Mucosa of descending colon (tissue), 3 donors: ENCODE results near the gene ERBB2. TPM values are rescaled to one million over a fixed set of nuclear protein-coding genes. Genes with fewer than 3 reads are reported as not detected.

Experiments
- ATAC-seq: fragments of 200-7000 bp; cut with Tn5 transposase; one replicate; pipeline ENCODE4 v1.9.1; 2020; ENCODE audit warnings: mild to moderate bottlenecking, moderate library complexity
- DNase-seq, 3 donors: peaks; one replicate each; pipeline ENCODE4 v3.0.0-alpha.2; 2020
- H3K36me3 ChIP-seq: fragments of 200-600 bp; one replicate; pipeline ENCODE4 v1.8.0; 2021; ENCODE audit warnings: low read depth, mild to moderate bottlenecking
- H3K4me1 ChIP-seq: fragments of 200-600 bp; one replicate; pipeline ENCODE4 v1.8.0; 2021; ENCODE audit warnings: low read depth, mild to moderate bottlenecking
- H3K4me3 ChIP-seq: fragments of 200-600 bp; one replicate; pipeline ENCODE4 v1.8.0; 2021; ENCODE audit warnings: mild to moderate bottlenecking
- H3K9me3 ChIP-seq: fragments of 200-600 bp; one replicate; pipeline ENCODE4 v1.8.0; 2021; ENCODE audit warnings: mild to moderate bottlenecking
- intact Hi-C, 2 donors: fragments of 100-400 bp; cut with DNase I in 1 of 2; cut with micrococcal nuclease in 1 of 2; formaldehyde crosslinking; loops; one replicate each; pipeline versions ENCODE4 v1.11.0 to v1.11.1; 2022; cut with DNase I, micrococcal nuclease
- total RNA-seq, 3 donors: library from RNA; stranded (reverse); fragmentation: NEBNext Ultra II Directional in 2 of 3; extraction: Animal tissue kit (Norgen Biotek cat#: 25700) in 2 of 3; gene quantifications; one replicate each; pipeline versions ENCODE4 v1.2.1 to v1.2.4, GENCODE V29; 2021 to 2023
- TF ChIP-seq, protein P1 (sequence below): fragments of 200-600 bp; IDR thresholded peaks from one replicate; pipeline ENCODE4 v1.8.0; 2022; ENCODE audit warnings: antibody characterized with exemption, mild to moderate bottlenecking
- donor health status: DM: no; HTN: no; CAD: no; lungs with moderate emphysema.
- donor health status: DM: no; HTN: no; CAD: no.
- donor health status: DM: no; HTN: yes; CAD: no.

The ERBB2 gene
- total RNA-seq, 3 donors from 2014 or later, result 104 to 284 (median 161) TPM

DNA sequence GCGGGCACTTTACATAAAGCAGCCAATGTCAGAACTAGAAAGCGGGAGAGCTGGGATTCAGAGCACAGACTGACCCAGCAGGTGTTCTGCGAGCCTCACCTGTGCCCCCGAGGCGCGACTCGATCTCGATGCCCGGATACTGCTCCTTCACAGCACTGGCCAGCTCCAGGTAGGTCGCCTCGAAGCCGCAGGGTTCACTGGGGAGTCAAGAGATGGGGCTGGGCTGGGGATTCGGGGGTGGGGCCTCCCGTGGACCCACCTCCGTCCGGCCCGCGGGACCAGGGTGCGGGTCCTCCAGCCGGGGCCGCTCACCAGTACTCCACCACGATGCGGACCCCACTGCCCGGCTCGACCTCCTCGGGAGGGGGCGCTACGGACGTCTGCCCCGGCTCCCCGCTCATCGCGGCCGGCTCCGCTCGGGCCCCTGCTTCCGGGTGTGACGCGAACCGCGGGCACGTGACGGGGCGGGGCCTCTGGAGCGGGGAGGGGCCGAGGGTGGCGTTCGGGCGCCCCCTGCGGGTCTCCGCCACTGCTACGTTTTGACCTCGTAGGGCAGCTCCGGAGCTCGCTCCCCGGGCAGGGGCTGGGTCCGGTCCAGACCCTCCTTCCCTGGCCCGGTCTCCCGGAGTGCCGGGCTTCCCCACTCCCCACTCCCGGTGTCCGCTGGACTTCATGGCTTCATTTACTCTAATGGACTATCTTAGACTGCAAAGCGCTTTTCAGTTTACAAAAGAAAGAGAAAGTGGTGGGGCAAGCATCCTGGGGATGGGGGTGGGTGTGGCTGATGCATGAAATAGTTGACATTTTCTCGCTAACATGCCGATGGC lies 30.4 kb downstream of the ERBB2 start, which contains the start of gene MIEN1:
MIEN1 (minus strand) TSS at position 438 of the 827 bp plus-strand sequence; CDS start at position 401, 37 bp downstream.
- peak within 1 kb of the TSS; percentile 31 for H3K4me3 ChIP-seq
- intact Hi-C loops, result no loop called here
- DNase-seq (peak; percentile 94 to 97 (median 96)), ATAC-seq (peak; percentile 99)
- TF ChIP-seq, protein P1, sequence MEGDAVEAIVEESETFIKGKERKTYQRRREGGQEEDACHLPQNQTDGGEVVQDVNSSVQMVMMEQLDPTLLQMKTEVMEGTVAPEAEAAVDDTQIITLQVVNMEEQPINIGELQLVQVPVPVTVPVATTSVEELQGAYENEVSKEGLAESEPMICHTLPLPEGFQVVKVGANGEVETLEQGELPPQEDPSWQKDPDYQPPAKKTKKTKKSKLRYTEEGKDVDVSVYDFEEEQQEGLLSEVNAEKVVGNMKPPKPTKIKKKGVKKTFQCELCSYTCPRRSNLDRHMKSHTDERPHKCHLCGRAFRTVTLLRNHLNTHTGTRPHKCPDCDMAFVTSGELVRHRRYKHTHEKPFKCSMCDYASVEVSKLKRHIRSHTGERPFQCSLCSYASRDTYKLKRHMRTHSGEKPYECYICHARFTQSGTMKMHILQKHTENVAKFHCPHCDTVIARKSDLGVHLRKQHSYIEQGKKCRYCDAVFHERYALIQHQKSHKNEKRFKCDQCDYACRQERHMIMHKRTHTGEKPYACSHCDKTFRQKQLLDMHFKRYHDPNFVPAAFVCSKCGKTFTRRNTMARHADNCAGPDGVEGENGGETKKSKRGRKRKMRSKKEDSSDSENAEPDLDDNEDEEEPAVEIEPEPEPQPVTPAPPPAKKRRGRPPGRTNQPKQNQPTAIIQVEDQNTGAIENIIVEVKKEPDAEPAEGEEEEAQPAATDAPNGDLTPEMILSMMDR, result peak; percentile 94
- H3K4me1 ChIP-seq, result peaks cover 7% of the 10 kb centered on the region
- no peaks in the 10 kb centered on the region for H3K9me3 ChIP-seq
- no peaks in the 10 kb centered on the region for H3K36me3 ChIP-seq

DNA sequence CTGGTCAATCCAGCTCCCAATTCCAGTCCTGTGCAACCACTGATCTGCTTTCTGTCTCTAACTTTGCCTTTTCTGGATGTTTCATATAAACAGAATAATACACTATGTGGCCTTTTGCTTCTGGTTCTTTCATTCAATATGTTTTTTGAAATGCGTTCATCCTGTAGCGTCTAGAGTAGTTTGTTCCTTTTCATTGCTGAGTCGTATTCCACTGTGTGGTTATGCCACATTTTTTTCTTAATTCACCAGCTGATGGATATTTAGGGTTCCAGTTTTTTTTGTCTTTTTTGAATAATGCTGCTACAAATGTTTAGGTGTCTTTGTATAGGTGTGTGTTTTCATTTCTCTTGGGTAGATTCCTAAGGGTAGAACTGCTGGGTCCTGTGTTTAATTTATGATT lies 32.7 kb downstream of the ERBB2 start:
- no peak for DNase-seq
- intact Hi-C loops, result no loop called here
- Histone ChIP-seq H3K9me3 (no peaks in the 10 kb centered on the region), H3K4me1 (peaks cover 11% of the 10 kb centered on the region), H3K36me3 (no peaks in the 10 kb centered on the region), H3K4me3 (no peak overlapping the region)
- TF ChIP-seq, protein P1, result no peak
- ATAC-seq, result no peak

GRCh38 chr17:39735882-39736281 lies 36.0 kb downstream of the ERBB2 start:
- H3K9me3 ChIP-seq, result no peaks in the 10 kb centered on the region
- intact Hi-C loops, result no loop called here
- H3K36me3 ChIP-seq, result no peaks in the 10 kb centered on the region
- H3K4me1 ChIP-seq, result peaks cover 22% of the 10 kb centered on the region
- H3K4me3 ChIP-seq, result no peak overlapping the region
- TF ChIP-seq, protein P1, result no peak
- DNase-seq (no peak), ATAC-seq (no peak)

DNA sequence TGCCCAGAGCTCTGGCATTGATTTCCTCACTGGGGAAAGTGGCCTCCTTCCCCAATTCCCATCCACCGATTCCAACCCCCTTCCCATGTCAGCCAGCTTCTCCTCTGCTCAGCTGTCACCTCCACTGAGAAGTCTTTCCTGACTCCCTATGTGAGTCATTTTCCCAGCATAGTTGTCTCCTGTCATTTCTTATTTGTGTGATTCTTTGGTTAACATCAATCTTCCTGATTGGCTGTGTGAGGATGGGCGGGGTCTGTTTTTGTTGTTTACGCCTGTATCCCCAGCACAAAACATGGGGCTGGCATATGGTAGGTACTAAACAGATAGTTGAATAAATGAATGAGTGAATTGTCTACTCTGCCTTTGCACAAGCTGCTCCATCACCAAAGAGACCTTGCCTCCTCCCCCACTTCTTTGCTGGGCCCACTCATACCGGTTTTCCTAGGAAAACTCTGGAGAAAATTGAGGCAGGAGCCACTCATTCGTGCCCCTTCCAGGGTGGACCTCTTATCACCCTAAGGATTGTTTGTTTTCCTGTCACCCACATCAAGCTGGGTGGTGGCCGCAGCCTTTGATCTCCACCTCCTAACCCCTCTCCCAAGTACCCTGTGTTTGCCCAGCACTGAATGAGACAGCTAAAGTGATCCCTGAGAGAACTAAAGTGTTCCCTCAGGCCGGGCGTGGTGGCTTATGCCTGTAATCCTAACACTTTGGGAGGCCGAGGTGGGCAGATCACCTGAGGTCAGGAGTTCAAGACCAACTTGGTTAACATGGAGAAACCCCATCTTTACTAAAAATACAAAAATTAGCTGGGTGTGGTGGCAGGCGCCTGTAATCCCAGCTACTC lies 36.7 kb downstream of the ERBB2 start:
- TF ChIP-seq, protein P1, result no peak
- ATAC-seq, result no peak
- DNase-seq, result no peak
- Histone ChIP-seq H3K9me3 (no peaks in the 10 kb centered on the region), H3K36me3 (no peaks in the 10 kb centered on the region), H3K4me1 (peaks cover 24% of the 10 kb centered on the region), H3K4me3 (no peak overlapping the region)
- intact Hi-C loops, result no loop called here

DNA sequence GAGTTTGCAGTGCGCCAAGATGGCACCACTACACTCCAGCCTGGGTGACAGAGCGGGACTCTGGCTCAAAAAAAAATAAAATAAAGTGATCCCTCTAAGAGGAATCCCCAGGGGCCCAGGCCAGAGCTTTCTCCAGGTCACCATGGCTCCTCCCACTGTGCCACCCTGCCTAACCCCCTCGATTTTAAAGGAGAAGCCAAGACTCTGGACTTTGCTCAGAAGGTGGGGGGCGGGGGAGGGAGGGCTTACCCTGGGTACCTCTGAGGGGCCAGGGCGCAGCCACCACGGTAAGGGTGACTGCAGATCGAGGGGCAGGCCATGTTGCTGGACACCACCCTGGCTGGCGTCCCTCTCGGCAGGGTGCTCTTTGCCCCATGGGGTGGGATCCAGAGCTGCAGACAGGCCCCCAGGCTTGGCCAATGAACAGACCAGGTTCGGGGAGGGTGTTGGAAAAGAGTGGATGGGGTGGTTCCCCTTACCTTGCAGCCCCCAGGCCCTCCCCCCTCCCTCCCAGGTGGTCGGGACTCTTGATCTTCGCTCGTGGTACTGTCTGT lies 37.4 kb downstream of the ERBB2 start:
- DNase-seq, result peak in 1 of 3 donors; percentile 66
- Histone ChIP-seq H3K36me3 (no peaks in the 10 kb centered on the region), H3K9me3 (no peaks in the 10 kb centered on the region), H3K4me3 (peak overlapping the region; percentile 46), H3K4me1 (peaks cover 24% of the 10 kb centered on the region)
- TF ChIP-seq, protein P1, result no peak
- intact Hi-C loops, result no loop called here
- ATAC-seq, result peak; percentile 7
